GM23338 (cell line): ENCODE measurements around the gene MECP2. TPM values are rescaled to one million over a fixed set of nuclear protein-coding genes. Genes with fewer than 3 reads are reported as not detected.
A peak's percentile ranks its signal among the peaks of the same experiment; 100 is the strongest.

Source experiments
- ATAC-seq: fragments of 200-7000 bp; cut with Tn5 transposase; 3 replicates; pipeline ENCODE4 v1.9.1; 2020
- DNase-seq: peaks from one replicate; pipeline ENCODE4 v3.0.0-alpha.2; 2015; ENCODE audit warnings: low spot score
- H2AFZ ChIP-seq: fragments of 200-600 bp; sonication (generic); 2 replicates; pipeline ENCODE4 v1.8.0; 2016; ENCODE audit warnings: antibody characterized with exemption, mild to moderate bottlenecking, moderate library complexity
- H3F3A ChIP-seq: fragments of 200-600 bp; sonication (generic); replicated peaks from 2 replicates; pipeline ENCODE4 v1.8.0; 2017; ENCODE audit warnings: antibody characterized with exemption, mixed run types, low read depth
- H3K27ac ChIP-seq: fragments of 200-600 bp; sonication (generic); 2 replicates; pipeline ENCODE4 v1.6.1; 2016; ENCODE audit warnings: low read depth
- H3K27me3 ChIP-seq: fragments of 200-600 bp; sonication (generic); 2 replicates; pipeline ENCODE4 v1.8.0; 2016; ENCODE audit warnings: mild to moderate bottlenecking, mixed run types, moderate library complexity; ENCODE audit not compliant: insufficient read depth
- H3K36me3 ChIP-seq: fragments of 200-600 bp; sonication (generic); 2 replicates; pipeline ENCODE4 v1.8.0; 2016; ENCODE audit warnings: mild to moderate bottlenecking; ENCODE audit not compliant: insufficient read depth
- H3K4me1 ChIP-seq: fragments of 200-600 bp; sonication (generic); 2 replicates; pipeline ENCODE4 v1.8.0; 2016; ENCODE audit warnings: mild to moderate bottlenecking, moderate library complexity; ENCODE audit not compliant: insufficient read depth
- H3K4me2 ChIP-seq: fragments of 200-600 bp; sonication (generic); 2 replicates; pipeline ENCODE4 v1.7.1; 2017; ENCODE audit warnings: mixed run types
- H3K4me3 ChIP-seq: fragments of 200-600 bp; sonication (generic); 2 replicates; pipeline ENCODE4 v1.6.1; 2016; ENCODE audit warnings: mixed run types
- H3K79me2 ChIP-seq: fragments of 200-600 bp; sonication (generic); replicated peaks from 2 replicates; pipeline ENCODE4 v1.8.0; 2017; ENCODE audit warnings: mild to moderate bottlenecking; ENCODE audit not compliant: insufficient read depth
- H3K9me2 ChIP-seq: fragments of 200-600 bp; sonication (generic); 2 replicates; pipeline ENCODE4 v1.8.0; 2017; ENCODE audit not compliant: insufficient read depth
- H4K20me1 ChIP-seq: fragments of 200-600 bp; sonication (generic); replicated peaks from 2 replicates; pipeline ENCODE4 v1.8.0; 2017; ENCODE audit warnings: mild to moderate bottlenecking; ENCODE audit not compliant: insufficient read depth
- H3K27ac Mint-ChIP-seq: 2 replicates; pipeline ENCODE4 v1.8.0; 2020; ENCODE audit warnings: inconsistent platforms, mild to moderate bottlenecking, moderate library complexity, mixed read lengths
- H3K27me3 Mint-ChIP-seq: 3 replicates; pipeline ENCODE4 v1.8.0; 2022; ENCODE audit warnings: low read depth, mild to moderate bottlenecking, moderate library complexity, mixed read lengths, inconsistent platforms; ENCODE audit not compliant: insufficient read depth, poor library complexity
- H3K36me3 Mint-ChIP-seq: 3 replicates; pipeline ENCODE4 v1.8.0; 2021; ENCODE audit warnings: low read depth, mild to moderate bottlenecking, inconsistent platforms, moderate library complexity, mixed read lengths
- H3K4me1 Mint-ChIP-seq: 3 replicates; pipeline ENCODE4 v1.8.0; 2020; ENCODE audit warnings: mild to moderate bottlenecking, inconsistent platforms, mixed read lengths
- H3K4me3 Mint-ChIP-seq: 3 replicates; pipeline ENCODE4 v1.8.0; 2021; ENCODE audit warnings: moderate library complexity, mild to moderate bottlenecking, inconsistent platforms, mixed read lengths
- H3K9me3 Mint-ChIP-seq: 3 replicates; pipeline ENCODE4 v1.8.0; 2020; ENCODE audit warnings: moderate library complexity, mild to moderate bottlenecking, inconsistent platforms, mixed read lengths
- CTCF ChIP-seq, 2 experiments: fragments of 200-600 bp in 1 of 2; sonication (generic) in 1 of 2; conservative IDR thresholded peaks; 2 replicates each; pipeline versions ENCODE4 v1.5.1 to v1.6.1; 2016 to 2017; ENCODE audit warnings: antibody characterized with exemption in 2 of 2, low read depth in 2 of 2, mild to moderate bottlenecking in 2 of 2, moderate library complexity in 1 of 2
- EZH2 ChIP-seq: fragments of 200-600 bp; sonication (generic); IDR thresholded peaks from one replicate; pipeline ENCODE4 v1.8.0; 2017; ENCODE audit warnings: antibody characterized with exemption, mild to moderate bottlenecking, low read depth; ENCODE audit not compliant: unreplicated experiment
- EZH2phosphoT487 ChIP-seq: fragments of 200-600 bp; sonication (generic); IDR thresholded peaks from one replicate; pipeline ENCODE4 v1.8.1; 2018; ENCODE audit warnings: antibody characterized with exemption; ENCODE audit not compliant: unreplicated experiment
- REST ChIP-seq: IDR thresholded peaks from one replicate; pipeline ENCODE4 v1.6.1; 2018; ENCODE audit warnings: antibody characterized with exemption; ENCODE audit not compliant: unreplicated experiment
- polyA plus RNA-seq: library from polyadenylated mRNA; unstranded; fragments of >200 nt; fragmentation: Nextera tagmentation; extraction: Ambion mirVana; gene quantifications from 2 replicates; pipeline ENCODE4 v1.2.1, GENCODE V29; 2016
- total RNA-seq: library from RNA; depleted of rRNA; stranded (reverse); fragments of >200 nt; shearing (Covaris generic); gene quantifications from 2 replicates; pipeline ENCODE4 v1.2.3, GENCODE V29; 2014

MECP2 gene
- total and polyA plus RNA-seq, 2 experiments from 2014 or later: 27.7 to 32.7 TPM

GRCh38 chrX:154093965-154094364, 3.6 kb downstream of the MECP2 start (continued):
- TF ChIP-seq EZH2phosphoT487: no peak

GRCh38 chrX:154092371-154092770, 5.1 kb downstream of the MECP2 start:
- Histone ChIP-seq H3K79me2 (peaks cover 93% of the 10 kb centered on the region), H3K4me1 (peaks cover 39% of the 10 kb centered on the region), H3K36me3 (no peaks in the 10 kb centered on the region), H2AFZ (no peak overlapping the region), H4K20me1 (no peaks in the 10 kb centered on the region; the same call in 1 of the 2 replicates), H3K4me2 (peak overlapping the region; percentile 49), H3K4me3 (no peak overlapping the region), H3F3A (no peaks in the 10 kb centered on the region), H3K27me3 (no peaks in the 10 kb centered on the region), H3K9me2 (no peaks in the 10 kb centered on the region), H3K27ac (peak overlapping the region; percentile 69; the same call in 1 of the 2 replicates)
- peaks cover 44% of the 10 kb centered on the region for H3K4me1 Mint-ChIP-seq
- peaks cover 14% of the 10 kb centered on the region for H3K27me3 Mint-ChIP-seq
- no peak overlapping the region; the same call in 2 of the 3 replicates for H3K4me3 Mint-ChIP-seq
- TF ChIP-seq REST (no peak), CTCF (conservative IDR thresholded peaks at IDR 0.05; ENCODE audit: low read depth in 2 of 2) (0 out of 4 replicates have a peak, but pooled peaks of 1 of the 2 experiments have one; percentile 12)
- no peak overlapping the region for H3K27ac Mint-ChIP-seq
- H3K36me3 Mint-ChIP-seq: peaks cover 12% of the 10 kb centered on the region; the same call in 2 of the 3 replicates
- DNase-seq: no peak
- no peak for ATAC-seq
- no peaks in the 10 kb centered on the region for H3K9me3 Mint-ChIP-seq

GRCh38 chrX:154091678-154092077, 5.8 kb downstream of the MECP2 start:
- no peak for DNase-seq
- no peaks in the 10 kb centered on the region; the same call in 1 of the 2 replicates for H4K20me1 ChIP-seq
- peaks cover 44% of the 10 kb centered on the region for H3K4me1 Mint-ChIP-seq
- TF ChIP-seq CTCF (conservative IDR thresholded peaks at IDR 0.05; ENCODE audit: low read depth in 2 of 2) (no peak), EZH2 (no peak)

More at GRCh38 chrX:154091678-154092077, 5.8 kb downstream of the MECP2 start:
- Histone ChIP-seq H3F3A (no peaks in the 10 kb centered on the region), H3K27ac (peak overlapping the region; percentile 69; the same call in 1 of the 2 replicates), H3K27me3 (no peaks in the 10 kb centered on the region), H3K4me3 (no peak overlapping the region), H3K4me2 (no peak overlapping the region), H2AFZ (no peak overlapping the region), H3K36me3 (no peaks in the 10 kb centered on the region), H3K4me1 (peaks cover 39% of the 10 kb centered on the region), H3K9me2 (no peaks in the 10 kb centered on the region), H3K79me2 (peaks cover 98% of the 10 kb centered on the region)
- no peak for ATAC-seq
- Mint-ChIP-seq H3K4me3 (no peak overlapping the region), H3K36me3 (peaks cover 12% of the 10 kb centered on the region; the same call in 2 of the 3 replicates), H3K27ac (no peak overlapping the region), H3K9me3 (no peaks in the 10 kb centered on the region), H3K27me3 (peaks cover 14% of the 10 kb centered on the region)
